CD14-positive monocyte (primary cell): ENCODE results near the gene COL4A1. TPM values are rescaled to one million over a fixed set of nuclear protein-coding genes. Genes with fewer than 3 reads are reported as not detected.
"Not testable (repeated sequence)": the region's sequence is repeated elsewhere in the genome, so short reads cannot be mapped to it uniquely, and the experiment has no call there.

Experiments used
- DNase-seq, 3 donors: peaks; one replicate each; pipeline ENCODE4 v3.0.0-alpha.2; 2011 to 2022
- H2AFZ ChIP-seq: 2 replicates; pipeline ENCODE4 v1.6.0; 2012; ENCODE audit warnings: mild to moderate bottlenecking, low read depth, low read length, inconsistent platforms; ENCODE audit not compliant: insufficient read depth, poor library complexity, severe bottlenecking
- H3K27ac ChIP-seq, 2 donors: 1 replicate in 1 of 2; 2 replicates in 1 of 2; pipeline ENCODE4 v1.5.1; 2012 to 2013; ENCODE audit warnings: low read length in 2 of 2, control low read depth in 1 of 2, inconsistent platforms in 1 of 2, low read depth in 1 of 2, mild to moderate bottlenecking in 1 of 2
- H3K27me3 ChIP-seq, 2 donors: one replicate each; pipeline versions ENCODE4 v1.6.0 to v1.6.1; 2011 to 2013; ENCODE audit warnings: low read length in 2 of 2; ENCODE audit not compliant: control insufficient read depth in 2 of 2, insufficient read depth in 2 of 2
- H3K36me3 ChIP-seq, 2 donors: replicated peaks in 1 of 2; 1 replicate in 1 of 2; 2 replicates in 1 of 2; pipeline versions ENCODE4 v1.5.1 to v1.6.1; 2012 to 2013; ENCODE audit warnings: low read length in 2 of 2, control low read depth in 1 of 2, inconsistent platforms in 1 of 2, mild to moderate bottlenecking in 1 of 2; ENCODE audit not compliant: insufficient read depth in 2 of 2, control insufficient read depth in 1 of 2
- H3K4me1 ChIP-seq, 2 donors: 1 replicate in 1 of 2; 2 replicates in 1 of 2; pipeline versions ENCODE4 v1.5.1 to v1.6.1; 2012 to 2013; ENCODE audit warnings: low read length in 2 of 2, control low read depth in 1 of 2, inconsistent platforms in 1 of 2, mild to moderate bottlenecking in 1 of 2, moderate library complexity in 1 of 2; ENCODE audit not compliant: insufficient read depth in 2 of 2, control insufficient read depth in 1 of 2
- H3K4me2 ChIP-seq: replicated peaks from 2 replicates; pipeline ENCODE3; 2012; ENCODE audit warnings: low read length, moderate library complexity, mild to moderate bottlenecking; ENCODE audit not compliant: poor library complexity, severe bottlenecking; ENCODE audit errors: extremely low read depth
- H3K4me3 ChIP-seq, 3 experiments: fragments of 200-600 bp in 1 of 3; sonication (generic) in 1 of 3; replicated peaks in 1 of 3; 1 replicate in 2 of 3; 2 replicates in 1 of 3; pipeline ENCODE4 v1.5.1; 2011 to 2013; ENCODE audit warnings: low read length in 3 of 3, mild to moderate bottlenecking in 3 of 3, control low read depth in 2 of 3, low read depth in 2 of 3, inconsistent platforms in 1 of 3, moderate library complexity in 1 of 3
- H3K79me2 ChIP-seq: 2 replicates; pipeline ENCODE4 v1.6.0; 2012; ENCODE audit warnings: mild to moderate bottlenecking, control low read depth, inconsistent platforms, low read length, moderate library complexity; ENCODE audit not compliant: insufficient read depth
- H3K9ac ChIP-seq: 2 replicates; pipeline ENCODE4 v1.6.0; 2017; ENCODE audit warnings: low read length, mild to moderate bottlenecking; ENCODE audit not compliant: insufficient read depth, poor library complexity, severe bottlenecking
- H3K9me3 ChIP-seq, 2 donors: replicated peaks in 1 of 2; 1 replicate in 1 of 2; 2 replicates in 1 of 2; pipeline versions ENCODE4 v1.5.1 to v1.6.1; 2012 to 2013; ENCODE audit warnings: low read length in 2 of 2, control low read depth in 1 of 2; ENCODE audit not compliant: control insufficient read depth in 1 of 2, insufficient read depth in 1 of 2
- H4K20me1 ChIP-seq: 2 replicates; pipeline ENCODE4 v1.6.0; 2012; ENCODE audit warnings: mild to moderate bottlenecking, low read length, control low read depth, moderate library complexity; ENCODE audit not compliant: insufficient read depth
- H3K27ac Mint-ChIP-seq, 7 donors: one replicate each; pipeline ENCODE4 v1.8.0; 2020; ENCODE audit warnings: mild to moderate bottlenecking in 7 of 7, mixed read lengths in 7 of 7, moderate library complexity in 6 of 7, inconsistent platforms in 2 of 7
- H3K27me3 Mint-ChIP-seq, 3 donors: one replicate each; pipeline ENCODE4 v1.8.0; 2021 to 2022; ENCODE audit warnings: low read depth in 3 of 3, mild to moderate bottlenecking in 3 of 3, mixed read lengths in 3 of 3, moderate library complexity in 3 of 3, inconsistent platforms in 1 of 3
- H3K36me3 Mint-ChIP-seq, 2 donors: one replicate each; pipeline ENCODE4 v1.8.0; 2020; ENCODE audit warnings: mixed read lengths in 2 of 2, inconsistent platforms in 1 of 2, mild to moderate bottlenecking in 1 of 2
- H3K4me1 Mint-ChIP-seq: one replicate; pipeline ENCODE4 v1.8.0; 2020; ENCODE audit warnings: mild to moderate bottlenecking, mixed read lengths
- H3K4me3 Mint-ChIP-seq, 2 donors: one replicate each; pipeline ENCODE4 v1.8.0; 2020; ENCODE audit warnings: mild to moderate bottlenecking in 2 of 2, mixed read lengths in 2 of 2, moderate library complexity in 1 of 2
- H3K9me3 Mint-ChIP-seq, 7 donors: one replicate each; pipeline ENCODE4 v1.8.0; 2020 to 2022; ENCODE audit warnings: mixed read lengths in 7 of 7, mild to moderate bottlenecking in 6 of 7, moderate library complexity in 6 of 7, inconsistent platforms in 2 of 7
- WGBS: methylation state at CpG from one replicate; pipeline ENCODE4 v1.1.5; 2013; ENCODE audit warnings: missing lambda C conversion rate; ENCODE audit not compliant: insufficient coverage; 5-methylcytosine and 5-hydroxymethylcytosine counted together
- intact Hi-C, 2 donors: fragments of 100-400 bp; cut with micrococcal nuclease; formaldehyde crosslinking; loops; one replicate each; pipeline versions ENCODE4 v1.15.0 to v1.15.1; 2023
- polyA plus RNA-seq, 3 donors: library from polyadenylated mRNA; depleted of rRNA in 1 of 3; unstranded in 2 of 3; stranded (reverse) in 1 of 3; fragments of 300-500 nt in 2 of 3; fragments of >200 nt in 1 of 3; fragmentation: Illumina TruSeq in 2 of 3; gene quantifications; 1 replicate in 2 of 3; 2 replicates in 1 of 3; pipeline ENCODE4 v1.2.3, GENCODE V29; 2012 to 2021
- TF ChIP-seq, protein P1 (sequence below): fragments of 200-600 bp; IDR thresholded peaks from one replicate; pipeline ENCODE4 v1.8.0; 2022; ENCODE audit warnings: antibody characterized with exemption, mild to moderate bottlenecking

COL4A1 gene
- polyA plus RNA-seq, 3 donors = 0.16 to 0.25 TPM; not detected in 1

DNA sequence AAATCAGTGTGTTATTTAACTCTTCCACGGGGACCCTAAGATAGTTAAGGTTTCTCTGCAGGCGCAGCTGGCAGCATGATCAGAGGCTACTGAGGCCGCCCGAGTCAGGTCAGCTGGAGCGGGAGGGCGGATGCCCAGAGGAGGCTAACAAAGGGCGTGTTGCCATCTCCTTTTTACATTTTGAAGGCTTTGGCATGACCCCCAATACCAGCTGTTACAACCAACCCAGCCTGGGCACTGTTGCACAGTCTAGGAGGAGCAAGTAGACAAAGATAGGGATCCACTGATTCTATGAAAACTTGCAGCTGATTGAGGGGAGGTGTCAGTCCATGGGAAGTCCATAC lies 15.8 kb upstream of the COL4A1 start:
- intact Hi-C loops = no loop called here
- 96% methylated on average over 6 of the region's 7 CpGs for WGBS
- H3K36me3 ChIP-seq = no peaks in the 10 kb centered on the region

DNA sequence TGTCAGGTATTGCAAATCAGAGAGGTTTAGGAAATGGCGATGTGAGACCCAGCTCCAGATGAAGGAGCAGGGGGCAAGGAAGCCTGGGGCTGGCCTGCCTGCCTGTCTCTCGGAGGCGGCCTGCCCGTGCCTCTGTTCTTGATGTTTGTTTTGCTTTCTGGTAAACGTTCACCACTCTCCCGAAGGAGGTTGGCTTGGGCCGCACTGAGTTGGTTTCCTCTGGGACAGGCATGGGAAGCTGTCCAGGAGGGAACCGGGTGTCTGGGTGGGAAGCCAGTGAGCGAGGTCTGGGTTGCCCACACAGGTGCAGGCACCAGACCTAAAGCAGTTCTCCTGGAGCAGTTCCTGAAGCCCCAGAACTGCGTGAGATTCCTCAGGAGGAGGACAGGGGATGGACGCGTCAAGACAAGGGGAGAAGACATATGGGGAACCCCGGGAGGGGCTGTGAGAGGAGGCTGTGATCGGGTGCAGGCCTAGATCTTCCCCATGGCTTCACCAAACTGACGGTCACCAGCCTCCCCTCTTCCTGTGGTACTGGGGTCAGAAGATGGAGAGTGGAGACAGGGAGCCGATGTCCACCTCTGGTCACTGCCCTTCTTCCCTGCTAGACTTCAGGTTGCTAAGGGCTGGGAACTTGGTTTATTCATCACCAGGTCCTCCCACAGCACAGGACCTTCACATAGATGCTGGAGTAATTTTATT lies 15.3 kb upstream of the COL4A1 start:
- H3K4me3 Mint-ChIP-seq = no peak overlapping the region
- intact Hi-C loops = no loop called here
- Histone ChIP-seq H3K79me2 (no peaks in the 10 kb centered on the region), H2AFZ (no peak overlapping the region), H3K4me1 (no peaks in the 10 kb centered on the region), H3K27ac (no peak overlapping the region), H3K9ac (no peak overlapping the region), H3K4me2 (no peak overlapping the region), H3K9me3 (no peaks in the 10 kb centered on the region), H3K27me3 (peaks cover 0 to 12% of the 10 kb centered on the region in 2 donors), H3K36me3 (no peaks in the 10 kb centered on the region), H3K4me3 (no peak overlapping the region), H4K20me1 (no peaks in the 10 kb centered on the region)
- no peak for DNase-seq
- H3K36me3 Mint-ChIP-seq = no peaks in the 10 kb centered on the region
- no peaks in the 10 kb centered on the region for H3K4me1 Mint-ChIP-seq
- TF ChIP-seq, protein P1, sequence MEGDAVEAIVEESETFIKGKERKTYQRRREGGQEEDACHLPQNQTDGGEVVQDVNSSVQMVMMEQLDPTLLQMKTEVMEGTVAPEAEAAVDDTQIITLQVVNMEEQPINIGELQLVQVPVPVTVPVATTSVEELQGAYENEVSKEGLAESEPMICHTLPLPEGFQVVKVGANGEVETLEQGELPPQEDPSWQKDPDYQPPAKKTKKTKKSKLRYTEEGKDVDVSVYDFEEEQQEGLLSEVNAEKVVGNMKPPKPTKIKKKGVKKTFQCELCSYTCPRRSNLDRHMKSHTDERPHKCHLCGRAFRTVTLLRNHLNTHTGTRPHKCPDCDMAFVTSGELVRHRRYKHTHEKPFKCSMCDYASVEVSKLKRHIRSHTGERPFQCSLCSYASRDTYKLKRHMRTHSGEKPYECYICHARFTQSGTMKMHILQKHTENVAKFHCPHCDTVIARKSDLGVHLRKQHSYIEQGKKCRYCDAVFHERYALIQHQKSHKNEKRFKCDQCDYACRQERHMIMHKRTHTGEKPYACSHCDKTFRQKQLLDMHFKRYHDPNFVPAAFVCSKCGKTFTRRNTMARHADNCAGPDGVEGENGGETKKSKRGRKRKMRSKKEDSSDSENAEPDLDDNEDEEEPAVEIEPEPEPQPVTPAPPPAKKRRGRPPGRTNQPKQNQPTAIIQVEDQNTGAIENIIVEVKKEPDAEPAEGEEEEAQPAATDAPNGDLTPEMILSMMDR = no peak
- H3K27ac Mint-ChIP-seq = no peak overlapping the region
- peaks cover 0 to 6% (median 2%) of the 10 kb centered on the region in 7 donors for H3K9me3 Mint-ChIP-seq
- WGBS = 76% methylated on average over 10 of the region's 16 CpGs
- H3K27me3 Mint-ChIP-seq = peaks cover 14 to 38% (median 18%) of the 10 kb centered on the region in 3 donors

More for the DNA sequence above, 15.8 kb upstream of the COL4A1 start:
- Histone ChIP-seq H3K4me1 (no peaks in the 10 kb centered on the region), H3K9ac (no peak overlapping the region), H3K4me3 (no peak overlapping the region), H3K79me2 (no peaks in the 10 kb centered on the region), H3K27ac (no peak overlapping the region), H3K4me2 (no peak overlapping the region), H3K9me3 (no peaks in the 10 kb centered on the region), H3K27me3 (peaks cover 0 to 12% of the 10 kb centered on the region in 2 donors), H2AFZ (no peak overlapping the region), H4K20me1 (no peaks in the 10 kb centered on the region)
- Mint-ChIP-seq H3K27me3 (peaks cover 14 to 38% (median 21%) of the 10 kb centered on the region in 3 donors), H3K4me3 (no peak overlapping the region), H3K4me1 (no peaks in the 10 kb centered on the region), H3K27ac (no peak overlapping the region), H3K9me3 (peaks cover 0 to 6% (median 2%) of the 10 kb centered on the region in 7 donors), H3K36me3 (no peaks in the 10 kb centered on the region)
- TF ChIP-seq, protein P1 = no peak
- DNase-seq = no peak

DNA sequence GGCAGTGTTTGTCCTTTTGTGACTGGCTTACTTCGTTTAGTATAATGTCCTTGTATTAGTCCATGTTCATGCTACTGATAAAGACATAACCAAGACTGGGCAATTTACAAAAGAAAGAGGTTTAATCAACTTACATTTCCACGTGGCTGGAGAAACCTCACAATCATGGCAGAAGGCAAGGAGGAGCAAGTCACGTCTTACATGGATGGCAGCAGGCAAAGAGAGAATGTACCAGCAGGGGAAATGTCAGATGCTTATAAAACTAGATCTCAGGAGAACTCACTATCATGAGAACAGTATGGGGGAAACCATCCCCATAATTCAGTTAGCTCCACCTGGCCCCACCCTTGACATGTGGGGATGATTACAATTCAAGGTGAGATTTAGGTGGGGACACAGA lies 14.6 kb upstream of the COL4A1 start:
- H3K4me2 ChIP-seq, H3K27me3 ChIP-seq, H3K4me3 ChIP-seq, H3K27ac Mint-ChIP-seq, H3K4me1 ChIP-seq, H3K9ac ChIP-seq, H3K36me3 Mint-ChIP-seq, H3K36me3 ChIP-seq, H2AFZ ChIP-seq, H3K4me3 Mint-ChIP-seq, intact Hi-C loops, H3K79me2 ChIP-seq, H3K9me3 Mint-ChIP-seq, H3K9me3 ChIP-seq, H3K27ac ChIP-seq, H3K4me1 Mint-ChIP-seq, DNase-seq, H4K20me1 ChIP-seq: not testable (repeated sequence)
- peaks cover 14 to 36% (median 15%) of the 10 kb centered on the region in 3 donors for H3K27me3 Mint-ChIP-seq
- WGBS = no CpG with 5 or more reads among the region's 3 CpGs
